Right lobe of liver (tissue), 4 donors: ENCODE measurements around the gene PDGFD.

Source experiments
- CTCF ChIP-seq, 4 donors: fragments of 200-600 bp in 3 of 4; fragments of 450-650 bp in 1 of 4; IDR thresholded peaks; one replicate each; pipeline versions ENCODE4 v1.5.1 to v1.8.0; 2016 to 2022; ENCODE audit warnings: antibody characterized with exemption in 4 of 4, mild to moderate bottlenecking in 2 of 4
- POLR2A ChIP-seq: fragments of 450-650 bp; IDR thresholded peaks from one replicate; pipeline ENCODE4 v1.6.1; 2017; ENCODE audit warnings: antibody characterized with exemption, mild to moderate bottlenecking
- donor health status: DM: no; HTN: no; CAD: no.
- donor health status: DM: no; HTN: no; CAD: no.
- donor health status: DM: no; HTN: yes; CAD: no.

GRCh38 chr11:103923451-103923931 is 240.5 kb downstream of the PDGFD start:
- TF ChIP-seq CTCF (IDR thresholded peaks at IDR 0.05) = no peak
- no peak for TF ChIP-seq POLR2A
